ENCODE results near the gene VPS4B.

GRCh38 chr18:63376538-63376937 lies 45.7 kb downstream of the VPS4B start:
- no peak for TF ChIP-seq CTCF (IDR thresholded peaks at IDR 0.05)
- TF ChIP-seq EZH2 (IDR thresholded peaks at IDR 0.05; ENCODE audit: borderline replicate concordance, insufficient read depth, low read depth, low read length, poor library complexity, severe bottlenecking): no peak
